Loucy (cell line): Measurements from ENCODE around the gene ALDH3A1.

Experiments
- H2AFZ ChIP-seq: fragments of 200-600 bp; sonication (generic); 2 replicates; pipeline ENCODE4 v1.6.0; 2016; ENCODE audit warnings: antibody characterized with exemption, mild to moderate bottlenecking, low read length, moderate library complexity
- H3F3A ChIP-seq: fragments of 200-600 bp; 2 replicates; pipeline ENCODE4 v1.6.0; 2016; ENCODE audit warnings: antibody characterized with exemption, low read depth, mild to moderate bottlenecking
- H3K27me3 ChIP-seq: fragments of 200-600 bp; sonication (generic); 2 replicates; pipeline ENCODE4 v1.6.1; 2014; ENCODE audit warnings: low read length, mild to moderate bottlenecking; ENCODE audit not compliant: insufficient read depth, poor library complexity, severe bottlenecking
- H3K36me3 ChIP-seq: fragments of 200-600 bp; sonication (generic); 2 replicates; pipeline ENCODE4 v1.6.1; 2016; ENCODE audit warnings: low read length; ENCODE audit not compliant: insufficient read depth
- H3K4me1 ChIP-seq: fragments of 200-600 bp; sonication (generic); 2 replicates; pipeline ENCODE4 v1.5.1; 2014; ENCODE audit warnings: low read length, mild to moderate bottlenecking; ENCODE audit not compliant: insufficient read depth, poor library complexity, severe bottlenecking
- H3K4me2 ChIP-seq: fragments of 200-600 bp; sonication (generic); 2 replicates; pipeline ENCODE4 v1.6.0; 2014; ENCODE audit warnings: antibody characterized with exemption, low read length, low read depth, mild to moderate bottlenecking; ENCODE audit not compliant: poor library complexity, severe bottlenecking
- H3K4me3 ChIP-seq: fragments of 200-600 bp; sonication (generic); 2 replicates; pipeline ENCODE4 v1.5.1; 2014; ENCODE audit warnings: low read length, mild to moderate bottlenecking, mixed read lengths; ENCODE audit not compliant: poor library complexity, severe bottlenecking
- H3K79me2 ChIP-seq: fragments of 200-600 bp; sonication (generic); 2 replicates; pipeline ENCODE4 v1.6.1; 2014; ENCODE audit warnings: low read length; ENCODE audit not compliant: insufficient read depth
- H3K9ac ChIP-seq: fragments of 200-600 bp; sonication (generic); 2 replicates; pipeline ENCODE4 v1.6.0; 2014; ENCODE audit warnings: mild to moderate bottlenecking, low read depth, low read length, moderate library complexity; ENCODE audit not compliant: poor library complexity, severe bottlenecking
- H3K9me2 ChIP-seq: fragments of 200-600 bp; sonication (generic); replicated peaks from 2 replicates; pipeline ENCODE4 v1.6.1; 2016; ENCODE audit warnings: low read depth, low read length, mixed read lengths
- H3K9me3 ChIP-seq: fragments of 200-600 bp; sonication (generic); 2 replicates; pipeline ENCODE4 v1.6.1; 2014; ENCODE audit warnings: mild to moderate bottlenecking, antibody characterized with exemption, low read length, low read depth; ENCODE audit not compliant: insufficient read depth
- H4K20me1 ChIP-seq: fragments of 200-600 bp; sonication (generic); 2 replicates; pipeline ENCODE4 v1.6.0; 2014; ENCODE audit warnings: antibody characterized with exemption, low read length, mild to moderate bottlenecking; ENCODE audit not compliant: insufficient read depth, poor library complexity, severe bottlenecking
- EZH2phosphoT487 ChIP-seq: fragments of 200-600 bp; IDR thresholded peaks from 2 replicates; pipeline ENCODE4 v1.6.1; 2018; ENCODE audit warnings: antibody characterized with exemption, mild to moderate bottlenecking, moderate library complexity, borderline replicate concordance
- TF ChIP-seq, protein P1 (sequence below): fragments of 200-600 bp; sonication (generic); conservative IDR thresholded peaks from 2 replicates; pipeline ENCODE4 v1.5.1; 2014; ENCODE audit warnings: mild to moderate bottlenecking, antibody characterized with exemption, low read length

ALDH3A1 gene

DNA sequence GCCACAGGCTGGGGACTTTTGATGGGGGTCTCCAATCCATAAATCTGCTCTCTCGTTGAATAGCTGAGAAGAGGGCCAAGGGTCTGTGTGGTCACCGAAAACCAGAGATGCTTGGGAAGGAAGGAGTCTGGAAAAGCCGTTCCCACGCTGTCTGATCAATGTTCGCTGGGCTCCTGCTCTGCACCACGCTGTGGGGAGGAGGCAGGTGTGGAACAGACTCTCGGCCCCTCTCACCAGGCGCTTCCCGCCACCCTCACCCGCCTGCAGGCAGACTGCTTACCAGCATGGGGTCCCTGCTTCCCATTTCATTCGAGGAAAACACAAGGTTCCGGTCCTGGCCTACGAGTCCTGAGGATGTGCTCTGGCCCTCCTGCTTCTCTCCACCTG, 702 bp upstream of the ALDH3A1 start:
- Histone ChIP-seq H3K9me2 (no peaks in the 10 kb centered on the region), H3K79me2 (no peaks in the 10 kb centered on the region), H3K27me3 (no peaks in the 10 kb centered on the region), H3K4me2 (no peak overlapping the region), H4K20me1 (no peaks in the 10 kb centered on the region), H3K4me3 (no peak overlapping the region), H3K4me1 (no peaks in the 10 kb centered on the region), H3K36me3 (no peaks in the 10 kb centered on the region), H2AFZ (no peak overlapping the region), H3F3A (no peaks in the 10 kb centered on the region), H3K9ac (no peak overlapping the region), H3K9me3 (no peaks in the 10 kb centered on the region)
- TF ChIP-seq, protein P1, sequence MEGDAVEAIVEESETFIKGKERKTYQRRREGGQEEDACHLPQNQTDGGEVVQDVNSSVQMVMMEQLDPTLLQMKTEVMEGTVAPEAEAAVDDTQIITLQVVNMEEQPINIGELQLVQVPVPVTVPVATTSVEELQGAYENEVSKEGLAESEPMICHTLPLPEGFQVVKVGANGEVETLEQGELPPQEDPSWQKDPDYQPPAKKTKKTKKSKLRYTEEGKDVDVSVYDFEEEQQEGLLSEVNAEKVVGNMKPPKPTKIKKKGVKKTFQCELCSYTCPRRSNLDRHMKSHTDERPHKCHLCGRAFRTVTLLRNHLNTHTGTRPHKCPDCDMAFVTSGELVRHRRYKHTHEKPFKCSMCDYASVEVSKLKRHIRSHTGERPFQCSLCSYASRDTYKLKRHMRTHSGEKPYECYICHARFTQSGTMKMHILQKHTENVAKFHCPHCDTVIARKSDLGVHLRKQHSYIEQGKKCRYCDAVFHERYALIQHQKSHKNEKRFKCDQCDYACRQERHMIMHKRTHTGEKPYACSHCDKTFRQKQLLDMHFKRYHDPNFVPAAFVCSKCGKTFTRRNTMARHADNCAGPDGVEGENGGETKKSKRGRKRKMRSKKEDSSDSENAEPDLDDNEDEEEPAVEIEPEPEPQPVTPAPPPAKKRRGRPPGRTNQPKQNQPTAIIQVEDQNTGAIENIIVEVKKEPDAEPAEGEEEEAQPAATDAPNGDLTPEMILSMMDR: no peak
- TF ChIP-seq EZH2phosphoT487: no peak

DNA sequence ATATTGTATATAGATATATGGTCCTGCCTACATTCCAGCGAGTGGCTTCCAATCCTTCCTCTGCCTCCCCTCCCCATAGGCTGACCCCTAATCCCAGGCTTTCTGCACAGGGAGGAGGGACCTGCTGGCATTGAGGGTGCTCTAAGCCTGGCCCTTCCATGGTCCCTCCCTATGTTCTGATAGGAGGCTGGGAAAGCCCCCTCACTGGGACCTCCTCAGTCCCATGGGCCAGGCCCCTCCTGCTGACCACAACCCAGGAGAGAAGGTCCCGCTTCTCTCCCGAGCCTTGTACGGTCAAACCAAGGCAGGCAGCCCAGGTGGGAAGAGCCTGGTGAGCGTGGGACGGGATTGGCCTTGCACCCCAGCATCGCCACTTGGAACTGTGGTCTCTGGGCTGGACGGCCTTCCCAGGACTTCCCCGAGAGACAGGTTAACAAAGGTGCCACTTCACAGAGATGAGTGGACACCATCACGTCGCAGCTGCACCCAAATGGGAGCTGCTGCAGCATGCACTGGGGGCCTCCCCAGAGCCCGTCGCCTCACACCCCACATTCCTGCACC, 859 bp downstream of the ALDH3A1 start:
- Histone ChIP-seq H3K9me2 (no peaks in the 10 kb centered on the region), H3K4me1 (no peaks in the 10 kb centered on the region), H3K4me3 (no peak overlapping the region), H3K27me3 (no peaks in the 10 kb centered on the region), H3K9me3 (no peaks in the 10 kb centered on the region), H2AFZ (no peak overlapping the region), H3K79me2 (no peaks in the 10 kb centered on the region), H3F3A (no peaks in the 10 kb centered on the region), H3K9ac (no peak overlapping the region), H3K4me2 (no peak overlapping the region), H4K20me1 (no peaks in the 10 kb centered on the region), H3K36me3 (no peaks in the 10 kb centered on the region)
- TF ChIP-seq, protein P1: no peak
- TF ChIP-seq EZH2phosphoT487: no peak

DNA sequence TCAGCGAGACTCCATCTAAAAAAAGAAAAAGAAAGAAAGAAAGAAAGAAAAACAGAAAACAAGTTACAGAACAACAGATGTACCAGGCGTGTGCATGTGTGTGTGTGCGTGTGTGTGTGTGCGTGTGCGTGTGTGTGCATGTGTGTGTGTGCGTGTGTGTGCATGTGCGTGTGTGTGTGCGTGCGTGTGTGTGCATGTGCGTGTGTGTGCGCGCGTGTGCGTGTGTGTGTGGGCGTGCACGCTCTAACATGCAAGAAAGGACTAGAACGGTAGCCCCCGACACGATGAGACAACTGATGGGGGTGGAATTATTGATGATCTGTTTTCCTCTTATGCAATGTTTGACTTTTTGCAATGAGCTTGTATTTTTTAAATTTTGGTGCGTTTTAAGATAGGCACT, 1.6 kb downstream of the ALDH3A1 start:
- H3K27me3 ChIP-seq: no peaks in the 10 kb centered on the region
- no peak overlapping the region for H3K9ac ChIP-seq
- H3F3A ChIP-seq: no peaks in the 10 kb centered on the region
- no peaks in the 10 kb centered on the region for H3K79me2 ChIP-seq
- no peaks in the 10 kb centered on the region for H3K4me1 ChIP-seq
- H3K9me3 ChIP-seq: no peaks in the 10 kb centered on the region
- H3K4me2 ChIP-seq: no peak overlapping the region
- H3K9me2 ChIP-seq: no peaks in the 10 kb centered on the region
- no peak overlapping the region for H3K4me3 ChIP-seq
- no peaks in the 10 kb centered on the region for H3K36me3 ChIP-seq
- no peak for TF ChIP-seq EZH2phosphoT487
- TF ChIP-seq, protein P1: no peak
- no peak overlapping the region for H2AFZ ChIP-seq
- no peaks in the 10 kb centered on the region for H4K20me1 ChIP-seq
